22Rv1 (cell line): ENCODE measurements around the gene CLEC16A.

Experiments used
- ZFX ChIP-seq: fragments of 450-650 bp; IDR thresholded peaks from 2 replicates; pipeline ENCODE4 v1.6.1; 2017; ENCODE audit warnings: antibody characterized with exemption, borderline replicate concordance
- TF ChIP-seq, protein P1 (sequence below): fragments of 450-650 bp; IDR thresholded peaks from 2 replicates; pipeline ENCODE4 v1.5.1; 2017; ENCODE audit warnings: mild to moderate bottlenecking

DNA sequence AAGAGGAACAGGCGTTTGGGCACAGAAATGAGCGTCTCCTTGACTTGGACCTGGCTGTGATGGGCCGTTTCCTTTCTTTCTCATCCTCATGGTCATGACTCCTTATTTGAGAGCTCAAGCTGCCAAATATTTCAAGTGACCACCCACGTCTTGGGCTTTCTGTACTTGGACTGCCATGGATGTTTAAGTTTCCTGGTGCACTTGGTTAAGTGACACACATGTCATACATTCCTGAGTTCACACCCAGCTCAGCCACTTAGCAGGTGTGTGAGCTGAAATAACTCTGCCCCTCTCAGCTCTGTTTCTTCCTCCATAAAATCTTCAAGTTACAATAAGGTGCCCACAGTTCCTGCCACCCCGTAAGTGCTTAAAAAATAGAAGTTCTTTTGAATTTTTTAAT lies 114.5 kb downstream of the CLEC16A start:
- TF ChIP-seq, protein P1, sequence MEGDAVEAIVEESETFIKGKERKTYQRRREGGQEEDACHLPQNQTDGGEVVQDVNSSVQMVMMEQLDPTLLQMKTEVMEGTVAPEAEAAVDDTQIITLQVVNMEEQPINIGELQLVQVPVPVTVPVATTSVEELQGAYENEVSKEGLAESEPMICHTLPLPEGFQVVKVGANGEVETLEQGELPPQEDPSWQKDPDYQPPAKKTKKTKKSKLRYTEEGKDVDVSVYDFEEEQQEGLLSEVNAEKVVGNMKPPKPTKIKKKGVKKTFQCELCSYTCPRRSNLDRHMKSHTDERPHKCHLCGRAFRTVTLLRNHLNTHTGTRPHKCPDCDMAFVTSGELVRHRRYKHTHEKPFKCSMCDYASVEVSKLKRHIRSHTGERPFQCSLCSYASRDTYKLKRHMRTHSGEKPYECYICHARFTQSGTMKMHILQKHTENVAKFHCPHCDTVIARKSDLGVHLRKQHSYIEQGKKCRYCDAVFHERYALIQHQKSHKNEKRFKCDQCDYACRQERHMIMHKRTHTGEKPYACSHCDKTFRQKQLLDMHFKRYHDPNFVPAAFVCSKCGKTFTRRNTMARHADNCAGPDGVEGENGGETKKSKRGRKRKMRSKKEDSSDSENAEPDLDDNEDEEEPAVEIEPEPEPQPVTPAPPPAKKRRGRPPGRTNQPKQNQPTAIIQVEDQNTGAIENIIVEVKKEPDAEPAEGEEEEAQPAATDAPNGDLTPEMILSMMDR: no peak
- no peak for TF ChIP-seq ZFX
